Measurements from ENCODE around the gene CAMSAP3. TPM values are rescaled to one million over a fixed set of nuclear protein-coding genes. Genes with fewer than 3 reads are reported as not detected.

The CAMSAP3 gene
- total RNA-seq, 4 donors from 2014 or later = 0.11 to 0.42 (median 0.18) TPM

DNA sequence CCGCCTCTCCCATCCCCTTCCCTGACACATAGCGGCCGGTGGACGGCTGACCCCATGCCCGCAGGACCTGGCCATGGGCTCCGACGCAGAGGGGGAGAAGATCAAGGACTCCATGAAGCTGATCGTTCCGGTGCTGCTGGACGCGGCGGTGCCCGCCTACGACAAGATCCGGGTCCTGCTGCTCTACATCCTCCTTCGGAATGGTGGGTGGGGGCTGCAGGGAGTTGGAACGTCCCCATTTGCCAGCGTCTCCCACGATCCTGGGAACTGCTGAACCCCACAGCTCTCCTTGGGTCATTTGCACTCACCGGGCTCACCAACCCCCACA, 48.9 kb downstream of the CAMSAP3 start:
- 92% methylated on average over 18 of the region's 20 CpGs for WGBS

GRCh38 chr19:7645163-7645562, 49.5 kb downstream of the CAMSAP3 start:
- H3K27me3 ChIP-seq = peaks cover 0 to 91% (median 2%) of the 10 kb centered on the region in 4 donors
- H3K4me1 ChIP-seq = no peaks in the 10 kb centered on the region
- H3K9me3 ChIP-seq = no peaks in the 10 kb centered on the region
- no peaks in the 10 kb centered on the region for H3K36me3 ChIP-seq
- H3K27ac ChIP-seq (replicated peaks in 1 of 4) = no peak overlapping the region
- intact Hi-C loops (cut with DNase I) = no loop called here
- no peak overlapping the region for H3K4me3 ChIP-seq
- no peak for DNase-seq (ENCODE audit: extremely low spot score)
- TF ChIP-seq POLR2AphosphoS5 (IDR thresholded peaks at IDR 0.05) = no peak
- no peak for TF ChIP-seq CTCF (IDR thresholded peaks at IDR 0.05)
- no peak for TF ChIP-seq POLR2A (IDR thresholded peaks at IDR 0.05; ENCODE audit: low read depth)
- no peak for TF ChIP-seq EP300 (IDR thresholded peaks at IDR 0.05)
- WGBS = 87% methylated on average over 13 of the region's 14 CpGs

More for the DNA sequence above, 48.9 kb downstream of the CAMSAP3 start:
- H3K27me3 ChIP-seq = peaks cover 0 to 88% (median 2%) of the 10 kb centered on the region in 4 donors
- intact Hi-C loops (cut with DNase I) = no loop called here
- no peaks in the 10 kb centered on the region for H3K4me1 ChIP-seq
- H3K9me3 ChIP-seq = no peaks in the 10 kb centered on the region
- no peak for DNase-seq (ENCODE audit: extremely low spot score)
- no peak overlapping the region for H3K4me3 ChIP-seq
- TF ChIP-seq EP300 (IDR thresholded peaks at IDR 0.05) (no peak), POLR2A (IDR thresholded peaks at IDR 0.05; ENCODE audit: low read depth) (no peak), CTCF (IDR thresholded peaks at IDR 0.05) (no peak), POLR2AphosphoS5 (IDR thresholded peaks at IDR 0.05) (no peak)
- no peak overlapping the region for H3K27ac ChIP-seq (replicated peaks in 1 of 4)
- H3K36me3 ChIP-seq = no peaks in the 10 kb centered on the region

- Histone ChIP-seq H3K27me3 (peaks cover 0 to 91% (median 2%) of the 10 kb centered on the region in 4 donors), H3K9me3 (no peaks in the 10 kb centered on the region), H3K36me3 (no peaks in the 10 kb centered on the region), H3K4me3 (no peak overlapping the region), H3K27ac (replicated peaks in 1 of 4) (no peak overlapping the region), H3K4me1 (no peaks in the 10 kb centered on the region)
- intact Hi-C loops (cut with DNase I) = no loop called here
- DNase-seq (ENCODE audit: extremely low spot score) = no peak
- TF ChIP-seq EP300 (IDR thresholded peaks at IDR 0.05) = no peak
- no peak for TF ChIP-seq POLR2AphosphoS5 (IDR thresholded peaks at IDR 0.05)
- no peak for TF ChIP-seq CTCF (IDR thresholded peaks at IDR 0.05)
- TF ChIP-seq POLR2A (IDR thresholded peaks at IDR 0.05; ENCODE audit: low read depth) = no peak
- 55% methylated on average over 17 of the region's 20 CpGs for WGBS
These were observed 50.2 kb downstream of the CAMSAP3 start for GRCh38 chr19:7645656-7646425.

- Histone ChIP-seq H3K4me3 (no peak overlapping the region), H3K27me3 (peaks cover 0 to 91% (median 2%) of the 10 kb centered on the region in 4 donors), H3K4me1 (no peaks in the 10 kb centered on the region), H3K9me3 (no peaks in the 10 kb centered on the region), H3K27ac (replicated peaks in 1 of 4) (no peak overlapping the region), H3K36me3 (no peaks in the 10 kb centered on the region)
- TF ChIP-seq CTCF (IDR thresholded peaks at IDR 0.05) (no peak), POLR2A (IDR thresholded peaks at IDR 0.05; ENCODE audit: low read depth) (no peak), EP300 (IDR thresholded peaks at IDR 0.05) (no peak), POLR2AphosphoS5 (IDR thresholded peaks at IDR 0.05) (no peak)
- intact Hi-C loops (cut with DNase I) = no loop called here
- WGBS = 89% methylated on average over 6 of the region's 8 CpGs
- DNase-seq (ENCODE audit: extremely low spot score) = no peak
These were observed 50.7 kb downstream of the CAMSAP3 start for GRCh38 chr19:7646426-7646700.

GRCh38 chr19:7647156-7647555, 51.5 kb downstream of the CAMSAP3 start:
- TF ChIP-seq EP300 (IDR thresholded peaks at IDR 0.05) = no peak
- TF ChIP-seq POLR2AphosphoS5 (IDR thresholded peaks at IDR 0.05) = no peak
- TF ChIP-seq POLR2A (IDR thresholded peaks at IDR 0.05; ENCODE audit: low read depth) = no peak
- TF ChIP-seq CTCF (IDR thresholded peaks at IDR 0.05) = no peak
- Histone ChIP-seq H3K27me3 (peaks cover 0 to 84% (median 2%) of the 10 kb centered on the region in 4 donors), H3K9me3 (no peaks in the 10 kb centered on the region), H3K36me3 (no peaks in the 10 kb centered on the region), H3K4me3 (no peak overlapping the region), H3K27ac (replicated peaks in 1 of 4) (no peak overlapping the region), H3K4me1 (peaks cover 0 to 5% (median 2%) of the 10 kb centered on the region in 4 donors)
- WGBS = no CpG with 5 or more reads among the region's 26 CpGs
- no peak for DNase-seq (ENCODE audit: extremely low spot score)
- intact Hi-C loops (cut with DNase I) = no loop called here

Measured in esophagus muscularis mucosa (tissue), 4 donors.